Kidney epithelial cell (primary cell): ENCODE results near the gene AHCTF1. TPM values are rescaled to one million over a fixed set of nuclear protein-coding genes. Genes with fewer than 3 reads are reported as not detected.
"Not testable (repeated sequence)": the region's sequence is repeated elsewhere in the genome, so short reads cannot be mapped to it uniquely, and the experiment has no call there.

ENCODE experiments used
- DNase-seq: peaks from one replicate; pipeline ENCODE4 v3.0.0-alpha.2; 2010; ENCODE audit warnings: low read depth
- H3K27me3 ChIP-seq: 2 replicates; pipeline ENCODE4 v1.6.0; 2011; ENCODE audit warnings: low read length; ENCODE audit not compliant: control insufficient read depth, insufficient read depth
- H3K36me3 ChIP-seq: 2 replicates; pipeline ENCODE4 v1.5.1; 2011; ENCODE audit warnings: low read length; ENCODE audit not compliant: control insufficient read depth, insufficient read depth
- H3K4me3 ChIP-seq: 2 replicates; pipeline ENCODE4 v1.5.1; 2011; ENCODE audit warnings: low read depth, mild to moderate bottlenecking, control low read depth, low read length
- CTCF ChIP-seq: IDR thresholded peaks from 2 replicates; pipeline ENCODE4 v1.5.1; 2011; ENCODE audit warnings: mild to moderate bottlenecking, moderate library complexity, low read length, control low read depth, inconsistent platforms; ENCODE audit not compliant: insufficient read depth, poor library complexity, severe bottlenecking
- total RNA-seq: library from RNA; depleted of rRNA; stranded (reverse); fragments of >200 nt; gene quantifications from 2 replicates; pipeline ENCODE4 v1.2.3, GENCODE V29; 2015

Gene AHCTF1
- total RNA-seq, 1 donor from 2014 or later, result 23.1 TPM

GRCh38 chr1:246888522-246888921 lies 43.2 kb downstream of the AHCTF1 start:
- no peak for TF ChIP-seq CTCF
- DNase-seq, result no peak
- no peaks in the 10 kb centered on the region for H3K36me3 ChIP-seq
- H3K27me3 ChIP-seq, result no peaks in the 10 kb centered on the region
- H3K4me3 ChIP-seq, result no peak overlapping the region

DNA sequence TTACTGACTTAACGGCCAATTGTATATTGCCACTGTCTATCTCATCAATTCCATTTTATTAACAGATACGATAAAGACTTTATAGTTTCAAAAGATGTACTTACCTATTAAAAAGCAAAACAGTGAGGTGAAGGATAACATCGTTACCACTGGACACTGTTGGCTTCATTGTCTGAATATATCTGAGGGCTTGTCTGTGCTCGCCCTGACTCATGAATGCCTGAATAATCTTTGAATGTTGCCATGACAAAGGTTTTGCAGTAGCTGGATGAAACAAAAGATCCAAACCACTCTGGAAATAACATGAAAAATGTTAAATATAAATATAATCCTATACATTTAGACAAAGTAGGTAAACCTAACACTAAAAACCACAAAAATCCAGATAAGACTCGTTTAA lies 46.4 kb downstream of the AHCTF1 start:
- DNase-seq, H3K36me3 ChIP-seq, H3K27me3 ChIP-seq, H3K4me3 ChIP-seq: not testable (repeated sequence)

GRCh38 chr1:246878551-246878950 lies 53.2 kb downstream of the AHCTF1 start:
- no peak for DNase-seq
- H3K4me3 ChIP-seq, result no peak overlapping the region
- H3K36me3 ChIP-seq, result no peaks in the 10 kb centered on the region
- TF ChIP-seq CTCF, result no peak
- H3K27me3 ChIP-seq, result no peaks in the 10 kb centered on the region

- no peak for TF ChIP-seq CTCF
- Histone ChIP-seq H3K4me3 (no peak overlapping the region), H3K36me3 (no peaks in the 10 kb centered on the region), H3K27me3 (no peaks in the 10 kb centered on the region)
- DNase-seq, result no peak
Observed at GRCh38 chr1:246876431-246876830, 55.3 kb downstream of the AHCTF1 start.

GRCh38 chr1:246875041-246876026 lies 56.4 kb downstream of the AHCTF1 start:
- TF ChIP-seq CTCF, result no peak
- peak; percentile 9 for DNase-seq

DNA sequence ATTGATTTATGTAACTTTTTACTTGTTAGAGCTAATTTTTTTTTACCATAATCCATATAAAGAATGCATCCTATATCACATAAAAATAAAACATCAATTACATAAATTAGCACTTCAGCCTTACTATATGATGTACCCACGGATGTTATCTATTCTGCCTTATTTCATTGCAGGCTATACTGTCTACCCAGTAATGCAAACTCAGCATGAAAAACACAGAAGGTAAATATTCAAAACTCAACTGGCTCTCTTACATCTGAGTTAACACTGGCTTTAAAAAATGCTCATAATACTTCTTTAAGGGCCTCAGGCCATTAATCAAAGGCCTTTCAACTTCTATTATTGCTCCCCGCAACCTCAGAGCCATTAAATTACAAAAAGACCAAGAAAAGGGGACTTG lies 65.8 kb downstream of the AHCTF1 start:
- no peak for TF ChIP-seq CTCF
- H3K4me3 ChIP-seq, result no peak overlapping the region
- H3K27me3 ChIP-seq, result no peaks in the 10 kb centered on the region
- H3K36me3 ChIP-seq, result no peaks in the 10 kb centered on the region
- no peak for DNase-seq

More at GRCh38 chr1:246875041-246876026, 56.4 kb downstream of the AHCTF1 start:
- Histone ChIP-seq H3K4me3 (no peak overlapping the region), H3K27me3 (no peaks in the 10 kb centered on the region), H3K36me3 (no peaks in the 10 kb centered on the region)

DNA sequence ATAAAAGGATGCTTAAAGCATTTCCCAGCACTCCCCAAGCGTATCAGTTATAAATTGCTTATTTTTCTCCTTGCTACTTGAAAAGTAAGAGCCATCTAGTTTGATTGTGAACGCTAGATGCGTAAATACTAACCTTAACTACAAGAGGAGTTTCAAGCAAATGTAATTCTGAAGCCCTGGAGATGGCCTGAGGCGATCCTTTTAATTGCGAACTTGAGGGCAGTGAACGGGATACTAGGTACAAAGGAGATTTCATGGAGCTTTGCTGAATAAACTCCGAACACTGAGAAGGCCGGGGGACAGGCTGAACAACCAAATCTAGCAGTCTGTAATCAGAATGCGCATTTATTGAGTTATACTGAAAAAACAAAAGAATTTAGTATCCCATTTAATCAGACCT lies 68.0 kb downstream of the AHCTF1 start:
- not testable (repeated sequence) for DNase-seq, H3K36me3 ChIP-seq, H3K27me3 ChIP-seq, H3K4me3 ChIP-seq
